Gastrocnemius medialis (tissue), 4 donors: ENCODE data around the gene CDK17. TPM values are rescaled to one million over a fixed set of nuclear protein-coding genes. Genes with fewer than 3 reads are reported as not detected.

ENCODE experiments used
- ATAC-seq, 2 donors: fragments of 150-250 bp; one replicate each; pipeline ENCODE4 v1.9.1; 2016
- DNase-seq, 2 donors: peaks; one replicate each; pipeline ENCODE4 v3.0.0-alpha.2; 2019
- H3K27ac ChIP-seq, 4 donors: fragments of 200-600 bp; sonication (generic); 1 replicate in 1 of 4; 2 replicates in 3 of 4; pipeline ENCODE4 v1.5.1; 2016 to 2018; ENCODE audit warnings: mild to moderate bottlenecking in 2 of 4, moderate library complexity in 1 of 4
- H3K27me3 ChIP-seq, 3 donors: fragments of 200-600 bp; sonication (generic) in 2 of 3; 1 replicate in 1 of 3; 2 replicates in 2 of 3; pipeline versions ENCODE4 v1.5.1 to v1.6.0; 2016 to 2019; ENCODE audit warnings: mild to moderate bottlenecking in 1 of 3, moderate library complexity in 1 of 3
- H3K36me3 ChIP-seq, 2 donors: fragments of 200-600 bp; sonication (generic) in 1 of 2; one replicate each; pipeline ENCODE4 v1.5.1; 2017 to 2018
- H3K4me1 ChIP-seq, 2 donors: fragments of 200-600 bp; sonication (generic) in 1 of 2; one replicate each; pipeline ENCODE4 v1.5.1; 2016 to 2017; ENCODE audit warnings: mild to moderate bottlenecking in 2 of 2
- H3K4me3 ChIP-seq, 4 donors: fragments of 200-600 bp; sonication (generic) in 3 of 4; 1 replicate in 1 of 4; 2 replicates in 3 of 4; pipeline ENCODE4 v1.5.1; 2016 to 2019; ENCODE audit warnings: mild to moderate bottlenecking in 2 of 4
- H3K9me3 ChIP-seq, 3 donors: fragments of 200-600 bp; sonication (generic) in 2 of 3; 1 replicate in 1 of 3; 2 replicates in 2 of 3; pipeline ENCODE4 v1.5.1; 2016 to 2019
- POLR2A ChIP-seq, 2 donors: fragments of 450-650 bp; IDR thresholded peaks; one replicate each; pipeline ENCODE4 v1.6.1; 2017; ENCODE audit warnings: antibody characterized with exemption in 2 of 2, mild to moderate bottlenecking in 2 of 2, moderate library complexity in 2 of 2
- in situ Hi-C, 4 donors: fragments of 200-750 bp; cut with MboI; loops; one replicate each; pipeline versions ENCODE4 v1.15.0 to v1.8.0; 2017; ENCODE audit warnings: low sequenced_read_pairs in 4 of 4
- intact Hi-C: fragments of 100-400 bp; cut with DNase I; formaldehyde crosslinking; loops from one replicate; pipeline ENCODE4 v1.15.1; 2023; ENCODE audit warnings: low total_unique reads
- total RNA-seq, 4 donors: library from RNA; depleted of rRNA; stranded (reverse); fragments of >200 nt; gene quantifications; one replicate each; pipeline versions ENCODE4 v1.1.0 to v1.2.3, GENCODE V29; 2016
- TF ChIP-seq, protein P1 (sequence below), 5 experiments: fragments of 450-650 bp in 3 of 5; fragments of 200-600 bp in 2 of 5; sonication (generic) in 2 of 5; IDR thresholded peaks in 4 of 5; conservative IDR thresholded peaks in 1 of 5; 1 replicate in 4 of 5; 2 replicates in 1 of 5; pipeline ENCODE4 v1.5.1; 2016 to 2019; ENCODE audit warnings: antibody characterized with exemption in 5 of 5, mild to moderate bottlenecking in 3 of 5, moderate library complexity in 3 of 5

The CDK17 gene
- total RNA-seq, 4 donors from 2014 or later: 10.9 to 25.1 (median 20.9) TPM

GRCh38 chr12:96371138-96371789 is 29.0 kb downstream of the CDK17 start:
- Histone ChIP-seq H3K4me3 (no peak overlapping the region), H3K4me1 (peaks cover 44 to 64% of the 10 kb centered on the region in 2 donors), H3K27me3 (no peaks in the 10 kb centered on the region), H3K9me3 (no peaks in the 10 kb centered on the region), H3K27ac (peak overlapping the region; percentile 4 to 28 (median 22)), H3K36me3 (no peaks in the 10 kb centered on the region)
- TF ChIP-seq, protein P1, sequence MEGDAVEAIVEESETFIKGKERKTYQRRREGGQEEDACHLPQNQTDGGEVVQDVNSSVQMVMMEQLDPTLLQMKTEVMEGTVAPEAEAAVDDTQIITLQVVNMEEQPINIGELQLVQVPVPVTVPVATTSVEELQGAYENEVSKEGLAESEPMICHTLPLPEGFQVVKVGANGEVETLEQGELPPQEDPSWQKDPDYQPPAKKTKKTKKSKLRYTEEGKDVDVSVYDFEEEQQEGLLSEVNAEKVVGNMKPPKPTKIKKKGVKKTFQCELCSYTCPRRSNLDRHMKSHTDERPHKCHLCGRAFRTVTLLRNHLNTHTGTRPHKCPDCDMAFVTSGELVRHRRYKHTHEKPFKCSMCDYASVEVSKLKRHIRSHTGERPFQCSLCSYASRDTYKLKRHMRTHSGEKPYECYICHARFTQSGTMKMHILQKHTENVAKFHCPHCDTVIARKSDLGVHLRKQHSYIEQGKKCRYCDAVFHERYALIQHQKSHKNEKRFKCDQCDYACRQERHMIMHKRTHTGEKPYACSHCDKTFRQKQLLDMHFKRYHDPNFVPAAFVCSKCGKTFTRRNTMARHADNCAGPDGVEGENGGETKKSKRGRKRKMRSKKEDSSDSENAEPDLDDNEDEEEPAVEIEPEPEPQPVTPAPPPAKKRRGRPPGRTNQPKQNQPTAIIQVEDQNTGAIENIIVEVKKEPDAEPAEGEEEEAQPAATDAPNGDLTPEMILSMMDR (IDR thresholded peaks at IDR 0.05 in 4 of 5, conservative IDR thresholded peaks at IDR 0.05 in 1 of 5): no peak
- no peak for TF ChIP-seq POLR2A (IDR thresholded peaks at IDR 0.05)
- ATAC-seq (no peak), DNase-seq (no peak)
- in situ Hi-C loops (no loop called here), intact Hi-C loops (no loop called here)

- no peak for TF ChIP-seq POLR2A (IDR thresholded peaks at IDR 0.05)
- TF ChIP-seq, protein P1 (IDR thresholded peaks at IDR 0.05 in 4 of 5, conservative IDR thresholded peaks at IDR 0.05 in 1 of 5): no peak
- intact Hi-C loops: no loop called here
- no peaks in the 10 kb centered on the region for H3K27me3 ChIP-seq
- ATAC-seq (no peak), DNase-seq (no peak)
- H3K36me3 ChIP-seq: no peaks in the 10 kb centered on the region
- peaks cover 36 to 63% of the 10 kb centered on the region in 2 donors for H3K4me1 ChIP-seq
- H3K4me3 ChIP-seq: no peak overlapping the region
- in situ Hi-C loops: no loop called here
- H3K9me3 ChIP-seq: no peaks in the 10 kb centered on the region
- H3K27ac ChIP-seq: peak overlapping the region; percentile 15 to 52 (median 35)
Measured at GRCh38 chr12:96368687-96369086, 31.6 kb downstream of the CDK17 start.

- Histone ChIP-seq H3K27me3 (no peaks in the 10 kb centered on the region), H3K9me3 (no peaks in the 10 kb centered on the region), H3K4me3 (no peak overlapping the region), H3K4me1 (peaks cover 36 to 63% of the 10 kb centered on the region in 2 donors), H3K36me3 (no peaks in the 10 kb centered on the region), H3K27ac (peak overlapping the region; percentile 15 to 52 (median 35))
- ATAC-seq (no peak), DNase-seq (no peak)
- TF ChIP-seq POLR2A (IDR thresholded peaks at IDR 0.05): no peak
- TF ChIP-seq, protein P1 (IDR thresholded peaks at IDR 0.05 in 4 of 5, conservative IDR thresholded peaks at IDR 0.05 in 1 of 5): no peak
- intact Hi-C loops: no loop called here
- in situ Hi-C loops: no loop called here
Measured at GRCh38 chr12:96368233-96368632, 32.0 kb downstream of the CDK17 start.

GRCh38 chr12:96366381-96366654 is 33.9 kb downstream of the CDK17 start:
- DNase-seq (no peak), ATAC-seq (no peak)
- H3K36me3 ChIP-seq: no peaks in the 10 kb centered on the region
- no peak overlapping the region for H3K27ac ChIP-seq
- intact Hi-C loops (no loop called here), in situ Hi-C loops (no loop called here)
- TF ChIP-seq, protein P1 (IDR thresholded peaks at IDR 0.05 in 4 of 5, conservative IDR thresholded peaks at IDR 0.05 in 1 of 5): no peak
- no peak for TF ChIP-seq POLR2A (IDR thresholded peaks at IDR 0.05)
- H3K4me3 ChIP-seq: no peak overlapping the region
- H3K27me3 ChIP-seq: no peaks in the 10 kb centered on the region
- H3K9me3 ChIP-seq: no peaks in the 10 kb centered on the region
- peaks cover 19 to 48% of the 10 kb centered on the region in 2 donors for H3K4me1 ChIP-seq
